Muscle layer of colon (tissue), 2 donors: Measurements from ENCODE around the gene DCDC2.
"Not testable (repeated sequence)": the region's sequence is repeated elsewhere in the genome, so short reads cannot be mapped to it uniquely, and the experiment has no call there.

Source experiments
- H3K27ac ChIP-seq: one replicate; pipeline ENCODE4 v1.7.0; 2013; ENCODE audit warnings: low read depth, mild to moderate bottlenecking, low read length, moderate library complexity
- H3K27me3 ChIP-seq, 2 donors: one replicate each; pipeline ENCODE4 v1.7.0; 2013; ENCODE audit warnings: low read length in 2 of 2, mild to moderate bottlenecking in 2 of 2; ENCODE audit not compliant: insufficient read depth in 2 of 2, control insufficient read depth in 1 of 2
- H3K36me3 ChIP-seq: one replicate; pipeline ENCODE4 v1.7.0; 2013; ENCODE audit warnings: mild to moderate bottlenecking, low read length; ENCODE audit not compliant: insufficient read depth
- H3K4me1 ChIP-seq: one replicate; pipeline ENCODE4 v1.7.0; 2013; ENCODE audit warnings: mild to moderate bottlenecking, low read length; ENCODE audit not compliant: insufficient read depth
- H3K4me3 ChIP-seq, 2 donors: one replicate each; pipeline ENCODE4 v1.7.0; 2013; ENCODE audit warnings: low read length in 2 of 2, low read depth in 1 of 2, mild to moderate bottlenecking in 1 of 2, moderate library complexity in 1 of 2
- H3K9ac ChIP-seq: one replicate; pipeline ENCODE4 v1.7.0; 2013; ENCODE audit warnings: low read length
- H3K9me3 ChIP-seq: one replicate; pipeline ENCODE4 v1.7.0; 2013; ENCODE audit warnings: mild to moderate bottlenecking, low read length
- donor health status: abdominal sarcoma.
- donor health status: Adenocarcinoma of cecum.

Gene DCDC2

GRCh38 chr6:24357336-24358218 is at the start of gene DCDC2:
Gene DCDC2, minus strand, starts transcription at chr6:24358059. Its CDS starts 309 bp downstream, at chr6:24357750.
- Histone ChIP-seq H3K4me3 (peak within 1 kb of the TSS in 1 of 2 donors; percentile 22), H3K9me3 (no peaks in the 10 kb centered on the region), H3K4me1 (no peaks in the 10 kb centered on the region), H3K27me3 (no peaks in the 10 kb centered on the region), H3K27ac (no peak within 1 kb of the TSS), H3K9ac (no peak within 1 kb of the TSS), H3K36me3 (no peaks in the 10 kb centered on the region)

GRCh38 chr6:24405262-24405661 is 47.4 kb upstream of the DCDC2 start:
- H3K36me3 ChIP-seq: peaks cover 11% of the 10 kb centered on the region

GRCh38 chr6:24403501-24403824 is 45.6 kb upstream of the DCDC2 start:
- H3K9ac ChIP-seq: peak overlapping the region; percentile 83
- H3K4me1 ChIP-seq: peaks cover 13% of the 10 kb centered on the region
- peak overlapping the region; percentile 83 to 88 for H3K4me3 ChIP-seq
- H3K36me3 ChIP-seq: peaks cover 11% of the 10 kb centered on the region
- H3K9me3 ChIP-seq: no peaks in the 10 kb centered on the region
- no peaks in the 10 kb centered on the region for H3K27me3 ChIP-seq
- H3K27ac ChIP-seq: peak overlapping the region; percentile 72

More at GRCh38 chr6:24405262-24405661, 47.4 kb upstream of the DCDC2 start:
- Histone ChIP-seq H3K27me3 (no peaks in the 10 kb centered on the region), H3K4me1 (peaks cover 13% of the 10 kb centered on the region), H3K27ac (no peak overlapping the region), H3K9me3 (no peaks in the 10 kb centered on the region), H3K4me3 (no peak overlapping the region), H3K9ac (no peak overlapping the region)

- H3K9ac ChIP-seq: peak within 1 kb of the TSS; percentile 83
- H3K27ac ChIP-seq: peak within 1 kb of the TSS; percentile 72
- H3K36me3 ChIP-seq: peaks cover 11% of the 10 kb centered on the region
- H3K4me1 ChIP-seq: peaks cover 13% of the 10 kb centered on the region
- peak within 1 kb of the TSS; percentile 83 to 88 for H3K4me3 ChIP-seq
- H3K27me3 ChIP-seq: no peaks in the 10 kb centered on the region
- H3K9me3 ChIP-seq: no peaks in the 10 kb centered on the region
Measured at GRCh38 chr6:24402697-24403500, 45.0 kb upstream of the DCDC2 start, which contains the start of gene MRS2. Gene MRS2, plus strand, starts transcription at chr6:24402936. Its CDS starts 111 bp downstream, at chr6:24403047.

- no peak overlapping the region for H3K9ac ChIP-seq
Measured at GRCh38 chr6:24401458-24401857, 43.6 kb upstream of the DCDC2 start.

GRCh38 chr6:24400045-24401039 is 42.5 kb upstream of the DCDC2 start:
- not testable (repeated sequence) for H3K27ac ChIP-seq, H3K9me3 ChIP-seq, H3K9ac ChIP-seq, H3K27me3 ChIP-seq, H3K4me3 ChIP-seq, H3K36me3 ChIP-seq
- H3K4me1 ChIP-seq: peaks cover 13% of the 10 kb centered on the region

More at GRCh38 chr6:24401458-24401857, 43.6 kb upstream of the DCDC2 start:
- H3K4me3 ChIP-seq: no peak overlapping the region
- no peak overlapping the region for H3K27ac ChIP-seq
- H3K27me3 ChIP-seq: no peaks in the 10 kb centered on the region
- H3K36me3 ChIP-seq: peaks cover 6% of the 10 kb centered on the region
- no peaks in the 10 kb centered on the region for H3K9me3 ChIP-seq
- peaks cover 13% of the 10 kb centered on the region for H3K4me1 ChIP-seq

GRCh38 chr6:24397631-24398030 is 39.8 kb upstream of the DCDC2 start:
- Histone ChIP-seq H3K36me3 (no peaks in the 10 kb centered on the region), H3K27me3 (no peaks in the 10 kb centered on the region), H3K4me3 (no peak overlapping the region)

GRCh38 chr6:24396824-24397223 is 39.0 kb upstream of the DCDC2 start:
- Histone ChIP-seq H3K9me3 (no peaks in the 10 kb centered on the region), H3K27ac (no peak overlapping the region), H3K9ac (no peak overlapping the region), H3K4me1 (no peaks in the 10 kb centered on the region), H3K4me3 (no peak overlapping the region), H3K36me3 (no peaks in the 10 kb centered on the region), H3K27me3 (no peaks in the 10 kb centered on the region)

More at GRCh38 chr6:24397631-24398030, 39.8 kb upstream of the DCDC2 start:
- H3K9ac ChIP-seq: no peak overlapping the region
- H3K27ac ChIP-seq: no peak overlapping the region
- peaks cover 6% of the 10 kb centered on the region for H3K4me1 ChIP-seq
- no peaks in the 10 kb centered on the region for H3K9me3 ChIP-seq

- H3K27ac ChIP-seq: no peak overlapping the region
- H3K9ac ChIP-seq: no peak overlapping the region
- H3K9me3 ChIP-seq: no peaks in the 10 kb centered on the region
- no peaks in the 10 kb centered on the region for H3K4me1 ChIP-seq
- H3K4me3 ChIP-seq: no peak overlapping the region
- no peaks in the 10 kb centered on the region for H3K27me3 ChIP-seq
- H3K36me3 ChIP-seq: no peaks in the 10 kb centered on the region
Measured at GRCh38 chr6:24394780-24395437, 37.0 kb upstream of the DCDC2 start.

GRCh38 chr6:24394061-24394779 is 36.4 kb upstream of the DCDC2 start:
- H3K27ac ChIP-seq: no peak overlapping the region
- H3K27me3 ChIP-seq: no peaks in the 10 kb centered on the region

More at GRCh38 chr6:24394061-24394779, 36.4 kb upstream of the DCDC2 start:
- Histone ChIP-seq H3K9ac (no peak overlapping the region), H3K9me3 (no peaks in the 10 kb centered on the region), H3K4me3 (no peak overlapping the region), H3K4me1 (no peaks in the 10 kb centered on the region), H3K36me3 (no peaks in the 10 kb centered on the region)
